NT2/D1 (cell line): Measurements from ENCODE around the gene TLX3.

ENCODE experiments used
- YY1 ChIP-seq: IDR thresholded peaks from 2 replicates; pipeline ENCODE4 v1.6.1; 2011; ENCODE audit not compliant: insufficient read length, insufficient read depth
- ZNF274 ChIP-seq: IDR thresholded peaks from 2 replicates; pipeline ENCODE4 v1.6.1; 2011; ENCODE audit warnings: mild to moderate bottlenecking, low read depth, low read length

DNA sequence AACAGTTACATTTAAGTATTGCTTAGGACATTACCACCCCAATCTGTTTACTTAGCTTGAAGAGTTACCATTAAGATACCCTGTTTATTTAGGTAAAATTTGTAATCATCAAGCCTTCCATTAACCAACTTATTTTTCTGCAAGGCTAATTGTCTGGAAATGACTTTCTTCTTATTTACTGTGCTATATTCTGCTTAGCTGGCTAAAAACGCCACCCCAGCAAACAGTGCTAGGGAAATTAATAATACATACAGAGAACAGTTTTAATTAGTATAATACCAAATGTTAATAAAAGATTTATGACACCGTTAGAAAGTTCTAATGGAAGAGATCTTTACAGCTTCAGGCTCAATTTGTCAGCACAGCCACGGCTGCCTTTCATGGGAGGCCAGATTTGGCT, 14.0 kb downstream of the TLX3 start:
- TF ChIP-seq YY1: no peak
- TF ChIP-seq ZNF274: no peak
